OCI-LY1 (cell line): ENCODE measurements around the gene PRCD.

Source experiments
- H2AFZ ChIP-seq: fragments of 200-600 bp; sonication (generic), shearing (Covaris generic); 2 replicates; pipeline ENCODE4 v1.6.0; 2014; ENCODE audit warnings: antibody characterized with exemption, mild to moderate bottlenecking, low read length
- H3F3A ChIP-seq: fragments of 200-600 bp; sonication (generic), shearing (Covaris generic); 2 replicates; pipeline ENCODE4 v1.6.0; 2014; ENCODE audit warnings: mild to moderate bottlenecking, antibody characterized with exemption, low read length, moderate library complexity; ENCODE audit not compliant: insufficient read depth
- H3K27ac ChIP-seq: fragments of 200-600 bp; sonication (generic); 2 replicates; pipeline ENCODE4 v1.5.1; 2014; ENCODE audit warnings: low read length, mixed run types, mild to moderate bottlenecking, low read depth; ENCODE audit not compliant: poor library complexity, severe bottlenecking
- H3K27me3 ChIP-seq: fragments of 200-600 bp; sonication (generic); 2 replicates; pipeline ENCODE4 v1.6.0; 2014; ENCODE audit warnings: antibody characterized with exemption, mild to moderate bottlenecking, low read length, moderate library complexity; ENCODE audit not compliant: insufficient read depth
- H3K36me3 ChIP-seq: fragments of 200-600 bp; sonication (generic); 2 replicates; pipeline ENCODE4 v1.6.1; 2014; ENCODE audit warnings: mild to moderate bottlenecking, antibody characterized with exemption, low read length, moderate library complexity, mixed read lengths; ENCODE audit not compliant: insufficient read depth
- H3K4me1 ChIP-seq: fragments of 200-600 bp; sonication (generic); 2 replicates; pipeline ENCODE4 v1.5.1; 2014; ENCODE audit warnings: mild to moderate bottlenecking, low read length, moderate library complexity; ENCODE audit not compliant: insufficient read depth, severe bottlenecking
- H3K4me2 ChIP-seq: fragments of 200-600 bp; sonication (generic), shearing (Covaris generic); 2 replicates; pipeline ENCODE4 v1.6.1; 2014; ENCODE audit warnings: low read length
- H3K4me3 ChIP-seq: fragments of 200-600 bp; sonication (generic); 2 replicates; pipeline ENCODE4 v1.5.1; 2014; ENCODE audit warnings: low read length, low read depth, mild to moderate bottlenecking, mixed read lengths; ENCODE audit not compliant: poor library complexity, severe bottlenecking
- H3K79me2 ChIP-seq: fragments of 200-600 bp; shearing (Covaris generic); 2 replicates; pipeline ENCODE4 v1.6.1; 2016; ENCODE audit warnings: mixed run types, low read length, mixed read lengths; ENCODE audit not compliant: insufficient read depth
- H3K9ac ChIP-seq: fragments of 200-600 bp; sonication (generic), shearing (Covaris generic); 2 replicates; pipeline ENCODE4 v1.6.1; 2014; ENCODE audit warnings: mild to moderate bottlenecking, low read length, mixed read lengths
- H3K9me2 ChIP-seq: fragments of 200-600 bp; sonication (generic), shearing (Covaris generic); 2 replicates; pipeline ENCODE4 v1.6.1; 2014; ENCODE audit warnings: low read depth, mild to moderate bottlenecking, low read length, mixed read lengths
- H3K9me3 ChIP-seq: fragments of 200-600 bp; shearing (Covaris generic); 2 replicates; pipeline ENCODE4 v1.6.1; 2014; ENCODE audit warnings: low read length, mixed read lengths
- H4K20me1 ChIP-seq: fragments of 200-600 bp; sonication (generic), shearing (Covaris generic); 2 replicates; pipeline ENCODE4 v1.6.0; 2016; ENCODE audit warnings: mild to moderate bottlenecking, low read length; ENCODE audit not compliant: insufficient read depth
- EZH2 ChIP-seq: fragments of 200-600 bp; sonication (generic), shearing (Covaris generic); IDR thresholded peaks from 2 replicates; pipeline ENCODE4 v1.8.0; 2017; ENCODE audit warnings: borderline replicate concordance, mixed run types, mild to moderate bottlenecking, antibody characterized with exemption, low read length, moderate library complexity, mixed read lengths
- TF ChIP-seq, protein P1 (sequence below): fragments of 200-600 bp; sonication (generic), shearing (Covaris generic); IDR thresholded peaks from 2 replicates; pipeline ENCODE4 v1.5.1; 2017; ENCODE audit warnings: mild to moderate bottlenecking, antibody characterized with exemption, low read length, moderate library complexity, mixed read lengths

The PRCD gene

DNA sequence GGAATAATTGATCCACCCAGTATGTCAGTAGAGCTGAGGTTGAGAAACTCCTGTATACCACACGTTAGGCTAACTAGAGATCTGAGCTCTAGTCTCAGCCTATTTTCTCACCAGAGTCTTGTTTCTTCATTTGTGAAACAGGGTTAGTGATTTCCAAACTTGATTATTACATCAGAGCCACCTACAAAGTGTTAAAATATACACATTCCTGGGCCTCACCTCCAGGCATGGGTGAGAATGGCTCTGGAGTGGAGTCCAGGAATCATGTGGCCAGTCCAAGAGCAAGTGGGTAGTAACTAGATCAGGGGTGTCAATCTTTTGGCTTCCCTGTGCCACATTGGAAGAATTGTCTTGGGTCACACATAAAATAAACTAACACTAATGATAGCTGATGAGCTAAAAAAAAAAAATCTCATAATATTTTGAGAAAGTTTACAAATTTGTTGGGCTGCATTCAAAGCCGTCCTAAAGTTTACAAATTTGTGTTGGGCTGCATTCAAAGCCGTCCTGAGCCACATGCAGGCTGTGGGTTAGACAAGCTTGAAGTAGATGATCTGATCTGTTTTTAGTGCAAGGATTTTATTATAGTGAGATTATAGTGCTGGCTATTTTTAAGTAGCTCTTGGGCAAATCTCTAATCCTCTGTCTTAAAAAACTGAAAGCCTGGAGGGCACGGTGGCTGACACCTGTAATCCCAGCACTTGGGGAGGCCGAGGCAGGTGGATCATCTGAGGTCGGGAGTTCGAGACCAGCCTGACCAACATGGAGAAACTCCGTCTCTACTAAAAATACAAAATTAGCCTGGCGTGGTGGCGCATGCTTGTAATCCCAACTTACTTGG lies 20.4 kb downstream of the PRCD start:
- no peaks in the 10 kb centered on the region for H3F3A ChIP-seq
- H3K4me3 ChIP-seq, result no peak overlapping the region
- H3K36me3 ChIP-seq, result peaks cover 63% of the 10 kb centered on the region
- H4K20me1 ChIP-seq, result no peaks in the 10 kb centered on the region
- no peak overlapping the region for H3K27ac ChIP-seq
- H3K9me3 ChIP-seq, result no peaks in the 10 kb centered on the region
- no peak overlapping the region; the same call in 1 of the 2 replicates for H3K9ac ChIP-seq
- H3K9me2 ChIP-seq, result no peaks in the 10 kb centered on the region
- peaks cover 35% of the 10 kb centered on the region for H3K4me1 ChIP-seq
- no peak overlapping the region for H2AFZ ChIP-seq
- peak overlapping the region; percentile 87; the same call in 1 of the 2 replicates for H3K4me2 ChIP-seq
- no peaks in the 10 kb centered on the region for H3K27me3 ChIP-seq
- TF ChIP-seq, protein P1, sequence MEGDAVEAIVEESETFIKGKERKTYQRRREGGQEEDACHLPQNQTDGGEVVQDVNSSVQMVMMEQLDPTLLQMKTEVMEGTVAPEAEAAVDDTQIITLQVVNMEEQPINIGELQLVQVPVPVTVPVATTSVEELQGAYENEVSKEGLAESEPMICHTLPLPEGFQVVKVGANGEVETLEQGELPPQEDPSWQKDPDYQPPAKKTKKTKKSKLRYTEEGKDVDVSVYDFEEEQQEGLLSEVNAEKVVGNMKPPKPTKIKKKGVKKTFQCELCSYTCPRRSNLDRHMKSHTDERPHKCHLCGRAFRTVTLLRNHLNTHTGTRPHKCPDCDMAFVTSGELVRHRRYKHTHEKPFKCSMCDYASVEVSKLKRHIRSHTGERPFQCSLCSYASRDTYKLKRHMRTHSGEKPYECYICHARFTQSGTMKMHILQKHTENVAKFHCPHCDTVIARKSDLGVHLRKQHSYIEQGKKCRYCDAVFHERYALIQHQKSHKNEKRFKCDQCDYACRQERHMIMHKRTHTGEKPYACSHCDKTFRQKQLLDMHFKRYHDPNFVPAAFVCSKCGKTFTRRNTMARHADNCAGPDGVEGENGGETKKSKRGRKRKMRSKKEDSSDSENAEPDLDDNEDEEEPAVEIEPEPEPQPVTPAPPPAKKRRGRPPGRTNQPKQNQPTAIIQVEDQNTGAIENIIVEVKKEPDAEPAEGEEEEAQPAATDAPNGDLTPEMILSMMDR, result no peak
- TF ChIP-seq EZH2, result no peak
- peaks cover 33% of the 10 kb centered on the region for H3K79me2 ChIP-seq

DNA sequence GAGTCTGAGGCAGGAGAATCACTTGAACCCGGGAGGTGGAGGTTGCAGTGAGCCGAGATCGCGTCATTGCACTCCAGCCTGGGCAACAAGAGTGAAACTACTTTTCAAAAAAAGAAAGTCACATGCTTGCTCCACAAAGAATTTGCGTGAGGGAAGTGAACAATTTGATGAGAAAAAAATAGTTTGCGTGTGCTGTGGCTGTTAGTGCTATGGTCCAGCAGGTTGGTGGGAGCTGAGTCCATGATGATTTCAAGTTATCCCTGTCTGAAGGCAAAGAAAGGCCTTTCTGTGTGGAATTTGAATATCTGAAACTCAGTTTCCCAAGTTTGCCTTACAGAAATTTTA lies 21.0 kb downstream of the PRCD start:
- H3K27me3 ChIP-seq, result no peaks in the 10 kb centered on the region
- 0 out of 2 replicates have a peak overlapping the region, but pooled peaks have one; percentile 87 for H3K4me2 ChIP-seq
- no peak overlapping the region for H3K9ac ChIP-seq
- peaks cover 33% of the 10 kb centered on the region for H3K79me2 ChIP-seq
- H3K36me3 ChIP-seq, result peaks cover 69% of the 10 kb centered on the region
- no peak overlapping the region for H3K4me3 ChIP-seq
- H3K9me3 ChIP-seq, result no peaks in the 10 kb centered on the region
- no peaks in the 10 kb centered on the region for H3F3A ChIP-seq
- H3K27ac ChIP-seq, result no peak overlapping the region
- H2AFZ ChIP-seq, result no peak overlapping the region
- H3K4me1 ChIP-seq, result peaks cover 35% of the 10 kb centered on the region
- H4K20me1 ChIP-seq, result no peaks in the 10 kb centered on the region
- H3K9me2 ChIP-seq, result no peaks in the 10 kb centered on the region
- TF ChIP-seq, protein P1, result no peak
- no peak for TF ChIP-seq EZH2

DNA sequence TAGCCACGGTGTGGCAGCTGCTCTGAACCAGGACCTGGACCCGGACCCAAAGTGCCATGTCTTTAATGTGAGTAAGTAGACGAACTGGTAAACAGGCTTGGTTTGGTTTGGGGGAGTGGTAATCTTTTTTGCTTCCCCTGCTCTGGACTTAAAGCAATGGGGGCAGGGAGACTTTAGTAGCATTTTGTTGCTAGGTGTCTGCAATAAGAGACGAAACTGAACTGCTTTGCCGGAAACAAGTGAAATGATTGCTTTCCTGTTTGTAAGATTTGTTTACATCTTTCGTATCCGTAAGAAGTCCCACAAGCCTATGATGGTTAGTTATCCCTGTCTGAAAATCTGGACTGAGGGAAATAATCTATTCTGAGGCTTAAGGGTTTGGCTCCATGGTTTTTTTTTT lies 21.5 kb downstream of the PRCD start:
- no peaks in the 10 kb centered on the region for H3K27me3 ChIP-seq
- no peak overlapping the region for H2AFZ ChIP-seq
- no peaks in the 10 kb centered on the region for H3K9me3 ChIP-seq
- no peak overlapping the region for H3K4me2 ChIP-seq
- TF ChIP-seq, protein P1, result no peak
- no peak for TF ChIP-seq EZH2
- H4K20me1 ChIP-seq, result no peaks in the 10 kb centered on the region
- H3K4me3 ChIP-seq, result no peak overlapping the region
- no peaks in the 10 kb centered on the region for H3K9me2 ChIP-seq
- no peak overlapping the region for H3K9ac ChIP-seq
- H3F3A ChIP-seq, result no peaks in the 10 kb centered on the region
- peaks cover 35% of the 10 kb centered on the region for H3K4me1 ChIP-seq
- peaks cover 33% of the 10 kb centered on the region for H3K79me2 ChIP-seq
- peaks cover 74% of the 10 kb centered on the region for H3K36me3 ChIP-seq
- no peak overlapping the region for H3K27ac ChIP-seq
